OCI-LY7 (cell line): Measurements from ENCODE around the gene IL21R. TPM values are rescaled to one million over a fixed set of nuclear protein-coding genes. Genes with fewer than 3 reads are reported as not detected.

ENCODE experiments used
- BruUV-seq: library from RNA; stranded (reverse); fragments of 400-500 nt; replicated peaks from 2 replicates; lab custom pipeline; 2021; lab: Mats Ljungman, UMichigan
- CTCF ChIA-PET: fragments of 300-600 bp; sonication (Branson Sonifier 250); formaldehyde crosslinking; loops from one replicate; lab custom pipeline; 2022; ENCODE audit warnings: antibody characterized with exemption; ENCODE audit not compliant: unreplicated experiment; lab: Charles Lee
- POLR2A ChIA-PET: fragments of 300-600 bp; sonication (Branson Sonifier 250); formaldehyde crosslinking; loops from one replicate; lab custom pipeline; 2022; ENCODE audit warnings: antibody characterized with exemption; lab: Charles Lee
- DNase-seq: peaks from one replicate; pipeline ENCODE4 v3.0.0-alpha.2; 2015; ENCODE audit warnings: low spot score
- H2AFZ ChIP-seq: fragments of 200-600 bp; sonication (generic), shearing (Covaris generic); 2 replicates; pipeline ENCODE4 v1.6.1; 2014; ENCODE audit warnings: mild to moderate bottlenecking, antibody characterized with exemption, low read length, moderate library complexity
- H3K27ac ChIP-seq: fragments of 200-600 bp; sonication (generic); 2 replicates; pipeline ENCODE4 v1.5.1; 2014; ENCODE audit warnings: mixed run types, low read depth, mild to moderate bottlenecking, moderate library complexity, low read length, inconsistent platforms; ENCODE audit not compliant: poor library complexity, severe bottlenecking
- H3K36me3 ChIP-seq: fragments of 200-600 bp; sonication (generic); 2 replicates; pipeline ENCODE4 v1.6.1; 2014; ENCODE audit warnings: mild to moderate bottlenecking, antibody characterized with exemption, low read length, moderate library complexity, mixed read lengths; ENCODE audit not compliant: insufficient read depth
- H3K4me1 ChIP-seq: fragments of 200-600 bp; sonication (generic); 2 replicates; pipeline ENCODE4 v1.5.1; 2014; ENCODE audit warnings: mild to moderate bottlenecking, low read length; ENCODE audit not compliant: insufficient read depth, poor library complexity, severe bottlenecking
- H3K4me2 ChIP-seq: fragments of 200-600 bp; sonication (generic); 2 replicates; pipeline ENCODE4 v1.6.1; 2014; ENCODE audit warnings: mild to moderate bottlenecking, low read length
- H3K4me3 ChIP-seq: fragments of 200-600 bp; sonication (generic); 2 replicates; pipeline ENCODE4 v1.5.1; 2014; ENCODE audit warnings: mild to moderate bottlenecking, low read depth, low read length; ENCODE audit not compliant: poor library complexity, severe bottlenecking
- H3K79me2 ChIP-seq: fragments of 200-600 bp; sonication (generic); 2 replicates; pipeline ENCODE4 v1.6.1; 2016; ENCODE audit warnings: low read depth, mild to moderate bottlenecking, low read length, moderate library complexity, mixed read lengths; ENCODE audit not compliant: insufficient read depth
- H3K9me2 ChIP-seq: fragments of 200-600 bp; sonication (generic); 2 replicates; pipeline ENCODE4 v1.6.1; 2016; ENCODE audit warnings: mild to moderate bottlenecking, low read length, mixed read lengths; ENCODE audit not compliant: insufficient read depth
- H3K9me3 ChIP-seq: fragments of 200-600 bp; sonication (generic); 2 replicates; pipeline ENCODE4 v1.6.1; 2014; ENCODE audit warnings: mild to moderate bottlenecking, mixed run types, low read length, mixed read lengths
- H4K20me1 ChIP-seq: fragments of 200-600 bp; sonication (generic); 2 replicates; pipeline ENCODE4 v1.6.1; 2014; ENCODE audit warnings: mild to moderate bottlenecking, antibody characterized with exemption, low read length, moderate library complexity, mixed read lengths; ENCODE audit not compliant: insufficient read depth
- EZH2phosphoT487 ChIP-seq: fragments of 200-600 bp; sonication (generic); IDR thresholded peaks from 2 replicates; pipeline ENCODE4 v1.6.1; 2018; ENCODE audit warnings: low read depth, borderline replicate concordance, mild to moderate bottlenecking, mixed run types, antibody characterized with exemption, low read length, moderate library complexity, mixed read lengths
- intact Hi-C: fragments of 100-400 bp; cut with micrococcal nuclease; formaldehyde crosslinking; loops from one replicate; pipeline ENCODE4 v1.10.0; 2022; ENCODE audit not compliant: unreplicated experiment
- total RNA-seq, 2 experiments: library from RNA; depleted of rRNA in 1 of 2; stranded (reverse); fragments of >200 nt in 1 of 2; shearing (Covaris generic) in 1 of 2; gene quantifications; 2 replicates each; pipeline ENCODE4 v1.2.3, GENCODE V29; 2014 to 2022
- TF ChIP-seq, protein P1 (sequence below): fragments of 200-600 bp; sonication (generic); conservative IDR thresholded peaks from 2 replicates; pipeline ENCODE4 v1.5.1; 2014; ENCODE audit warnings: mild to moderate bottlenecking, antibody characterized with exemption, low read length, moderate library complexity, mixed read lengths

IL21R gene
- total RNA-seq, 2 experiments from 2014 or later = 10.0 to 47.0 TPM

DNA sequence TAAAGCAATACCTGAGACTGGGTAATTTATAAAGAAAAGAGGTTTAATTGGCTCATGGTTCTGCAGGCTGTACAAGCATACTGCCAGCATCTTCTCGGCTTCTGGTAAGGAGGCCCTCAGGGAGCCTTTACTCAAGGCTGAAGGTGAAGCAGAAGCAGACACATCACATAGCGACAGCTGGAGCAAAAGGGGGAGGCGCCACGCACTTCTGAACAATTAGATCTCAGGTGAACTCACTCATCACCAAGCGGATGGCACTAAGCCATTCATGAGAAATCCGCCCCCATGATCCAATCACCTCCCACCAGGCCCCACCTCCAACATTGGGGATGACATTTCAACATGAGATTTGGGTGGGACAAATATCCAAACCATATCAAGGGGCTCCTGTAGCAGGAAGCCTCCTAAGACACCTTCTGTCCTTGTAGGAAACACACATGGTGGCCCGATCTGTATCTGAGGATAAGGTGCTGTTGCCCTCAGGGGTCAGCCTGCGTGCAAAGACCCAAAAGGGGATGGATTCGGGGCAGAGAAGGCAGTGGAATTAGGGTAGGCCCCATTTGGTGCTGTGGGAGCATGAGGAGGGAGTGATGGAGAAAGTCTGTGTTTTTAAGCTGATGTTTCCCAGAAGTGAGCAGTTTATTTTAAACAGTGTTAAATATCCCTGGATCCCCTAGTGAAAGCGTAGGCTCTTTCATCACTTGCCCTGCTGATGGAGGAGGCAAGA is 23.0 kb downstream of the IL21R start:
- H3K4me1 ChIP-seq = peaks cover 45% of the 10 kb centered on the region

DNA sequence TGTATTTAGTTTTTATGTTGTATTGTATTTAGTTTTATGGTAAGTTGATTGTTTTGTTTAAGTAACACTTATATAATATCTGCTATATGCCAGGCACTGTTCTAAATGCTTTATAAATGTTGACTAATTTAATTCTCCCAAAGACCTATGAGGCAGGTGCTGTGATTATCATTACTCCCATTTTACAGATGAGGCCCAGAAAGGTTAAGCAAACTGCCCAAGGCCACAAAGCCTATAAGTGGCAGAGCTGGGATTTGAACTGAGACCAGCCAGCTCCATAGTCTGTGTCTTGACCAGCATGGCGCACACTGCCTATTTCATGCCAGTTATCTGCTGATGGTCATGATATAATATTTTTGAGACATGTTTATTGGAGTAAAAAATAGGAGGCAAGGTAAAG is 24.0 kb downstream of the IL21R start:
- Histone ChIP-seq H3K36me3 (peaks cover 46% of the 10 kb centered on the region), H4K20me1 (no peaks in the 10 kb centered on the region), H3K9me2 (no peaks in the 10 kb centered on the region), H3K4me2 (peak overlapping the region; percentile 61), H3K4me1 (peaks cover 55% of the 10 kb centered on the region), H2AFZ (peak overlapping the region; percentile 6; the same call in 1 of the 2 replicates), H3K4me3 (no peak overlapping the region), H3K79me2 (peaks cover 7% of the 10 kb centered on the region; the same call in 1 of the 2 replicates), H3K9me3 (peaks cover 28% of the 10 kb centered on the region), H3K27ac (peak overlapping the region; percentile 88)
- ChIA-PET POLR2A (interaction anchor here (0.6 to 2.2 kb wide), 7 partner anchors 18 to 220 kb away, joined by 3 to 16 read pairs (median 5); no protein-coding TSS in a partner anchor), CTCF (interaction anchor here (1.4 to 2.4 kb wide), 2 partner anchors 21 to 246 kb away, joined by 4 to 11 read pairs; no protein-coding TSS in a partner anchor)
- TF ChIP-seq EZH2phosphoT487 = no peak
- TF ChIP-seq, protein P1, sequence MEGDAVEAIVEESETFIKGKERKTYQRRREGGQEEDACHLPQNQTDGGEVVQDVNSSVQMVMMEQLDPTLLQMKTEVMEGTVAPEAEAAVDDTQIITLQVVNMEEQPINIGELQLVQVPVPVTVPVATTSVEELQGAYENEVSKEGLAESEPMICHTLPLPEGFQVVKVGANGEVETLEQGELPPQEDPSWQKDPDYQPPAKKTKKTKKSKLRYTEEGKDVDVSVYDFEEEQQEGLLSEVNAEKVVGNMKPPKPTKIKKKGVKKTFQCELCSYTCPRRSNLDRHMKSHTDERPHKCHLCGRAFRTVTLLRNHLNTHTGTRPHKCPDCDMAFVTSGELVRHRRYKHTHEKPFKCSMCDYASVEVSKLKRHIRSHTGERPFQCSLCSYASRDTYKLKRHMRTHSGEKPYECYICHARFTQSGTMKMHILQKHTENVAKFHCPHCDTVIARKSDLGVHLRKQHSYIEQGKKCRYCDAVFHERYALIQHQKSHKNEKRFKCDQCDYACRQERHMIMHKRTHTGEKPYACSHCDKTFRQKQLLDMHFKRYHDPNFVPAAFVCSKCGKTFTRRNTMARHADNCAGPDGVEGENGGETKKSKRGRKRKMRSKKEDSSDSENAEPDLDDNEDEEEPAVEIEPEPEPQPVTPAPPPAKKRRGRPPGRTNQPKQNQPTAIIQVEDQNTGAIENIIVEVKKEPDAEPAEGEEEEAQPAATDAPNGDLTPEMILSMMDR = no peak
- DNase-seq = no peak
- intact Hi-C loops = loop anchor here (1.0 kb wide), 2 partner anchors 24 to 28 kb away; partner anchors contain the start of gene IL21R
- BruUV-seq = no TSS peak

More for the DNA sequence above, 23.0 kb downstream of the IL21R start:
- POLR2A ChIA-PET = no interaction called here
- Histone ChIP-seq H3K4me3 (no peak overlapping the region), H3K27ac (no peak overlapping the region), H4K20me1 (no peaks in the 10 kb centered on the region), H3K4me2 (no peak overlapping the region), H3K9me3 (peaks cover 37% of the 10 kb centered on the region), H3K9me2 (no peaks in the 10 kb centered on the region), H3K36me3 (peaks cover 49% of the 10 kb centered on the region), H2AFZ (no peak overlapping the region), H3K79me2 (peaks cover 7% of the 10 kb centered on the region; the same call in 1 of the 2 replicates)
- CTCF ChIA-PET = no interaction called here
- no peak for DNase-seq
- no peak for TF ChIP-seq EZH2phosphoT487
- TF ChIP-seq, protein P1 = no peak
- no TSS peak for BruUV-seq
- intact Hi-C loops = no loop called here
